Coronary artery (tissue), 2 donors: ENCODE measurements around the gene ADCY1.

Source experiments
- DNase-seq: peaks from one replicate; pipeline ENCODE4 v3.0.0-alpha.2; 2017; ENCODE audit warnings: low spot score
- H3K27ac ChIP-seq, 2 donors: fragments of 200-600 bp; sonication (generic); one replicate each; pipeline ENCODE4 v1.5.1; 2016 to 2019
- H3K4me3 ChIP-seq: fragments of 200-600 bp; sonication (generic); 2 replicates; pipeline ENCODE4 v1.5.1; 2016; ENCODE audit warnings: mild to moderate bottlenecking, moderate library complexity
- CTCF ChIP-seq: fragments of 200-600 bp; sonication (generic); IDR thresholded peaks from one replicate; pipeline ENCODE4 v1.5.1; 2019; ENCODE audit warnings: antibody characterized with exemption

Gene ADCY1

GRCh38 chr7:45692031-45692430 is 117.9 kb downstream of the ADCY1 start:
- no peak for DNase-seq
- Histone ChIP-seq H3K27ac (no peak overlapping the region), H3K4me3 (no peak overlapping the region)
- no peak for TF ChIP-seq CTCF

- TF ChIP-seq CTCF: no peak
- Histone ChIP-seq H3K4me3 (no peak overlapping the region), H3K27ac (no peak overlapping the region)
- peak; percentile 7 for DNase-seq
These were observed 121.3 kb downstream of the ADCY1 start for GRCh38 chr7:45695249-45695995.

GRCh38 chr7:45696476-45696875 is 122.3 kb downstream of the ADCY1 start:
- no peak for TF ChIP-seq CTCF
- Histone ChIP-seq H3K27ac (no peak overlapping the region), H3K4me3 (no peak overlapping the region)
- peak; percentile 41 for DNase-seq

- TF ChIP-seq CTCF: no peak
These were observed 123.5 kb downstream of the ADCY1 start for GRCh38 chr7:45697576-45698136.

GRCh38 chr7:45698303-45699014 is 124.3 kb downstream of the ADCY1 start:
- H3K27ac ChIP-seq: no peak overlapping the region
- peak; percentile 57 for DNase-seq
- TF ChIP-seq CTCF: no peak
- H3K4me3 ChIP-seq: no peak overlapping the region

More at GRCh38 chr7:45697576-45698136, 123.5 kb downstream of the ADCY1 start:
- peak; percentile 12 for DNase-seq
- H3K27ac ChIP-seq: no peak overlapping the region
- H3K4me3 ChIP-seq: no peak overlapping the region

GRCh38 chr7:45699015-45699309 is 124.8 kb downstream of the ADCY1 start:
- Histone ChIP-seq H3K27ac (no peak overlapping the region), H3K4me3 (no peak overlapping the region)
- no peak for DNase-seq
- no peak for TF ChIP-seq CTCF
